Urothelium cell line (cell line): ENCODE measurements around the gene RIIAD1.
A peak's percentile ranks its signal among the peaks of the same experiment; 100 is the strongest.
"Not testable (repeated sequence)": the region's sequence is repeated elsewhere in the genome, so short reads cannot be mapped to it uniquely, and the experiment has no call there.

Source experiments
- DNase-seq: peaks from one replicate; pipeline ENCODE4 v3.0.0; 2011; ENCODE audit warnings: low spot score, mixed read lengths
- FAIRE-seq: peaks from 2 replicates; lab custom pipeline; 2011; peaks lifted over from hg19 to GRCh38; lab: Jason Lieb, UNC

RIIAD1 gene

DNA sequence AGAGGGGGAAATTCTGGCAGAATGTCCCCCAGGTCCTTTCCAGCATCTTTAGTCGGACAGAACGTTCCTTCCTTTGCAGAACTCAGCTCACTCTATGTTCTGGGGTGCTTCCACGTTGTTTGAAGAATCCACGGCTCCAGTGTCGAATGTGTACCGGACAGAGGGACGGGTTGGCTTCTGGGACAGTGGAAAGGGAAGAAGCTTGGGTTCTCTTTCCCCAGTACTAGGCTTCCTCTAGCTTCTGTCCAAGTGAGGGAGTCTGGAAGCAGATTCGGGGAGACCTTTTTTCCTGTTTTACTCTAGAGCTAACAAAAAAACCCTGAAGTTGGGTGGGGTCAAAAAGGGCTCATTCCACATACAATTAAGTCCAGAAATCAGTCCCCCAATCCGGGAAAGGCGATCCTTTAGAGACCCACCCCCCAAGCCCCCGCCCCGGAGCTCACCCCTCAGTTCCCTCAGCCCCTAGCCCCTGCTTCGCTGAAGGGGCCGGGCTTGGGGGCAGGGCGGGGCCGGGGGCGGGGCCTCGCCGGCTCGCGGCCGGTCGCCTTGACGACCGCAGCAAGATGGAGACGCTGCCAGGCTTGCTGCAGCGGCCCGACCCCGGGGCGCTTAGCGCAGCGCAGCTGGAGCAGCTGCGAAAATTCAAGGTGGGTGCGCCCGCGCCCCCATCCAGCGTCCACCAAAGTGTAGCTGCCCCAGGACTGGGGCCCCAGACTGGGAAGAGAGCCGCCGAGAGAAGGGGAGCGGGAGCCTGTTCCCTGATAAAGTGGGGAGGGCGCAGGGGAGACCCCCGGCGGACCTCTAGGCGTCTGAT is at the start of gene RIIAD1:
RIIAD1 (plus strand) TSS at position 549 of the 814 bp plus-strand sequence; CDS start at position 564, 15 bp downstream.
- DNase-seq (peak; percentile 74), FAIRE-seq (no peak)

DNA sequence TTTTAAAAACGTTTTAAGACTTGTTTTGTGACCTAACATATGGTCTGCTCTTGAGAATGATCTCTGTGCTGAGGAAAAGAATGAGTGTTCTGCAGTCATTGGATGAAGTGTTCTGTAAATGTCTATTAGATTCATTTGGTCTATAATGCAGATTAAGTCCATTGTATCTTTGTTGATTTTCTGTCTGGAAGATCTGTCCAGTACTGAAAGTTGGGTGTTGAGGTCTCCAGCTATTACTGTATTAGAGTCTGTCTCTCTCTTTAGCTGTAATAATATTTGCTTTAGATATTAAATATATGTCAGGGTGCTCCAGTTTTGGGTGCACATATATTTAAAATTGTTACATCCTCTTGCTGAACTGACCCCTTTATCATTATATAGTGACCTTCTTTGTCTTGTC is 47.9 kb upstream of the RIIAD1 start:
- no peak for FAIRE-seq

DNA sequence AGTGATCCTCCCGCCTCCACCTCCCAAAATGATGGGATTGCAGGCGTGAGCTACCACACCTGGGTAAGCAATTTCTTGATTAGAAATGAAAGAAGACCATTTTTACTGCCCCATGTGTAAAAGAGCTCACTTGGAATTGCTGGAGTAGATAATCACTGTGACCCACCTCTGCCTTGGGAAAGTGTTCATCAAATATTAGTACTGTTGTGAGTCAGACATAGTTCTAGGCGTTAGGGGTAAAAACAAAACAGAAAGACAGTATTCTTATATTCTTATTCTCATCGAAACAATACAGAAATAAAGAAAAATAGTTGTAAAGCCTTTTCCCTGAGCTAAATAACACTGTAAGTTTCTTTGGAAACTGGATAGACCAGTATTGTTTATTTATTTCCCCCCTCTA is 40.9 kb upstream of the RIIAD1 start:
- no peak for DNase-seq
- no peak for FAIRE-seq

More for the DNA sequence above, 47.9 kb upstream of the RIIAD1 start:
- no peak for DNase-seq

GRCh38 chr1:151680826-151681225 is 40.5 kb upstream of the RIIAD1 start:
- FAIRE-seq = no peak

DNA sequence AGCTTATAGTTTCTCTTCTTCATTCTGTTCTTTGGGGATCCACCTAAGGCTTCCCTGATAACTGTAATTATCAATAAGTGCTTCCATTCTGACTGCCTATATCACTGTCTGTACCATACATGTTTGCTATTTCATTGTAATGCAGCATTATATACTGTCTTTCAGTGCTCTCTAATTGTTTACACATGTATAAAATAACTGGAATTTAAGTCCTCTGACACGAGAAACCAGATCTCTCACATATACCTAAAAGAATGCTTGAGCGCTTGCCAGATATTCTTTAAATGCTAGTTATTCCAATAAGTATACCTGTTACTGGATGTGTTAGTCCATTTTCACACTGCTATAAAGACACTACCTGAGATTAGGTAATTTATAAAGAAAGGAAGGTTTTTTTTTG is 39.4 kb upstream of the RIIAD1 start:
- DNase-seq = no peak
- no peak for FAIRE-seq

More at GRCh38 chr1:151680826-151681225, 40.5 kb upstream of the RIIAD1 start:
- peak; percentile 81 for DNase-seq

GRCh38 chr1:151682901-151683300 is 38.4 kb upstream of the RIIAD1 start:
- not testable (repeated sequence) for FAIRE-seq, DNase-seq

DNA sequence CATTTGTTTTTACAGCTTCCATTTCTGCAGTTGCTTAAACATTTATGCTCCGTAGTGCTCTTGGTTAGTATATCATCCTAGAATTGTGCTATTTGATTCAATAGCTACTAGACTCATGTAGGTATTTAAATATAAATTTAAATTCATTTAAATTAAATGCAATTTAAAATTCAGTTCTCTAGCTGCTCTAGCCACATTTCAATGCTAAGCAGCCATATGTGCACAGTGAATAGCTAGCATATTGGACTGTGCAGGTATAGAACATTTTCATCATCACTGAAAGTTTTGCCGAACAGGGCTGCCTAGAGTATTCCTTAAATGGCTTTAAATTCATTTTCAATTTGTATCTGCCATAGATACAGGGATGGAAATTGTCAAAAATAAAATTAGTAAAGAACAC is 37.2 kb upstream of the RIIAD1 start:
- DNase-seq = no peak
- FAIRE-seq = no peak

- DNase-seq (no peak), FAIRE-seq (no peak)
Measured at GRCh38 chr1:151686561-151686960, 34.8 kb upstream of the RIIAD1 start.

DNA sequence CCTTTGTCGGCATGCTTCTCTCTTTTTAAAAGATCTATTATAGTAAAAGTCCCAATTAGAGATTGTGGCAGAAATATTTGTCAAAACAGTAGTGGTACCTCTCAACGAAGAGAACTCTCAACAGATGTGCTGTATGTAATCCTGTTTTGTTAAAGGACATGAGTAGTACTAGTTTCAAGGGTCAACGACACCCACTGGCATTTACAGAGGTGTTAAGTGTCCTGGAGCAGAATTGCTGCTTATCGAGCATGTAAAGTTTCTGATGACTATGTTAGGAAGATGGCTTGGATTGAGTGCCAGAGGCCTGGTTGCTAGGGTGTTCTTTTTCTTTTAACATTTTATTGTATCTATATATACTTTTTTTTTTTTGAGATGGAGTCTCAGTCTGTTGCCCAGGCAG is 31.8 kb upstream of the RIIAD1 start:
- DNase-seq = no peak
- FAIRE-seq = no peak

- DNase-seq (no peak), FAIRE-seq (no peak)
Measured at GRCh38 chr1:151692226-151692625, 29.1 kb upstream of the RIIAD1 start.

DNA sequence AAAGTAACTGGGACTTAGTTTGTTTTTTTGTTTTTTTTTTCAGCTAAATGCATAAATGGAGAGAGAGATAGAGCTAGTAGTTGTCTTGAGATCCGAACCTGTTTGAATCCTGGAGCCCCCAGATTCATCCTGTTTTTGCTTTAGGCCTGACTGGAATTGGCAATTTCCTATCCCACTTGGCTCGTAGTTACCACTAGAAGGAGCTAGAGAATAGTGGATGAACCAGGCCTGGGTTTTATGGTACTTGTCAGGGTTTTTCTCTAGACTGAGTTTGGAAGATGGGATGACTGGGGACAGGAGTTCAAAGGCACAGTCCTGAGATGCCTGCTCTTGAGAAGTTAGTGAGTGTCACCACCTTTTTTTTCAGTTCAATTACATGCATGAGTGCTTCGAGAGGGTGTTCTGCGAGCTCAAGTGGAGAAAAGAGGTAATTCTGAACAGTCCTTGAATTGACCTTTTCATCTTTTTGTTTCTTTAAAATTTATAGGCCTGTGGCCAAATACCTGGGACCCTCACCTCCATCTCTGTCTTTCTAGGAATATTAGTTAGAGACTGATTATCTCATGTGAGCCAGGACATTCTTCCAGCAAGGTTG is 28.2 kb upstream of the RIIAD1 start:
- FAIRE-seq = no peak
- DNase-seq = no peak

GRCh38 chr1:151701515-151701914 is 19.8 kb upstream of the RIIAD1 start:
- FAIRE-seq (no peak), DNase-seq (no peak)

DNA sequence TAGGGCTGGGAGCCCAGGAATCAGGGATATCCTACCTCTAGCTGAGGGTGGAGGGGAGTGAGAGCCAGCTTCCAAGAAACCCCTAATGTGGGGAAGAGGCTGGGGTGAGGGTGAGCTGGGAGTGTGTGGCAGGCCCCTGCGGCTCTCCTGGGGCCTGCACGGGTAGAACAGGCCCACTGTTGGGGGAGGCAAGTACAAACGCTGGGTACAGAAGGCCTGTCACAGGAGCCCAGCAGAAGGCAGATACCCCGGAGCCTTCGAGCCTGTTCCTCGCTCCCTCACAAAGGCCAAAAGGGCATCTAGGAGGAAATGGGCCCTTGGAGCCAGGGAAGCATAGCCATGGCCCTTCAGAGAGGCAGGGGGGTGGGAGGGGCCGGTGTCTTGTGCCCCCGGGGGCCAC is 18.4 kb upstream of the RIIAD1 start:
- FAIRE-seq = no peak
- DNase-seq = no peak

- FAIRE-seq = no peak
- DNase-seq = no peak
Measured at GRCh38 chr1:151703813-151704212, 17.5 kb upstream of the RIIAD1 start.

- no peak for DNase-seq
- FAIRE-seq = no peak
Measured at GRCh38 chr1:151704246-151704645, 17.1 kb upstream of the RIIAD1 start.

DNA sequence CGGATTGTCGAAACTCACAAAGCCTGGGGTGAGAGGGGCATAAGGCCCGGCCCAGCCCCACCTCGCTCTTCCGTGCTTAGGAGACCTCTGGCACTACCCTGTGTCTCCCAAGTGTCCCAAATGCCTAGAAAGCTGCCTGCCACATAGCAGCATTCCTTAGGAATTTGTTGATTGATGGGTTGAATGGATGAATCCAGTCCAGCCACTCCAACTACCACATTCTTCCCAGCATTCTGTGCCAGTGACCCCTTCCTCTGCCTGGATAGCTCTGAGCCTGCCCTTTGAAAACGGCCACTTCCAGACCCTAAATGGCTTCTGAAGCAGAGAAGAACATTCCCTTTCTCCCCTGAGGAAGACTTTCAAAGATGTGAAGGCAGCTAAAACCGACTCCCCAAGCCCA is 16.2 kb upstream of the RIIAD1 start:
- FAIRE-seq = no peak

GRCh38 chr1:151705753-151706463 is 15.4 kb upstream of the RIIAD1 start:
- FAIRE-seq (no peak), DNase-seq (no peak)

More for the DNA sequence above, 16.2 kb upstream of the RIIAD1 start:
- DNase-seq = no peak

DNA sequence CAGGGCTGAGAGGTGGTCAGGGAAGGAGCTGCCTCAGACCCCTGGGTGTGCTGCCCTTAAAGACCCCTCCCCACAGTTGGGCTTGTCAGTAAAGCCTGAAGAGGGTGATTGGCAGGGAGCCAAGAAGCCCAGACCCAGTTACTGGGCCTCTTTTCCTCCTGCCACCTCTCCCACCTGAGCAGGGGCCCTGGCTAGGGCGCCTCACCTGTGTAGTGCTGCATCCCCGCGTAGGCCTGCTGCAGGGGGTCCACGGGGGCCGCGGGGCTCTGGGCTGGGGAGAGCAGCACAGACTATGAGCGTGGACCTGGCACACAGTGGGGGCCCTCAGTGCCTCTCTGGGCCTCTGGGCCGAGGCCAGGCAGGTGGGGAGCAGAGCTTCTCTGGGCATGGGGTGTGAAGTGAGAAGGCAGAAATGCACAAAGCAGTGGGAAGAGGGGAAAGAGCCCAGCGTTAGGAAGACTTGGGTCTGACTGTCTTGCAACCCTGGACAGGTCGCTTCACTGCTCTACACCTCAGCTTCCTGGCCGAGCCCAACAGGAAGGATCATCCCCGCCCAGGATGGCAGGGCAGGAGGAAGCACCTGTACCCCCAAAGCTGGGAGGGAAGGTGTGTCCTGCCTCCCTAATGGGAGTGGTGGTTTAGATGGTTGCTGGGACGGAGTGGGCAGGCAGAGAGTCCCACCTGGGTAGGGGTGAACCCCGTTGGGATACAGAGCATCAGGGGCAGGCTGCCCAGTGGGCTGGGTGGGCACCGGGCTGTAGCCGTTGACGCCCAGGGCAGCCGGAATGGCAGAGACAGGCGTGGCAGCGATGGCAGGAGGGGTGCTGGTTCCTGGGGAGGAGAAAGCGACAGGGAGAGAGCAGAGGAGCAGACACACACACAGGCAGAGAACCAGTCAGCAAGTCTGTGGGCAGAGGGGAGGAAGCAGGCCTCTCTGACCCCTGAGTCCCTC is 14.6 kb upstream of the RIIAD1 start:
- DNase-seq (no peak), FAIRE-seq (no peak)

DNA sequence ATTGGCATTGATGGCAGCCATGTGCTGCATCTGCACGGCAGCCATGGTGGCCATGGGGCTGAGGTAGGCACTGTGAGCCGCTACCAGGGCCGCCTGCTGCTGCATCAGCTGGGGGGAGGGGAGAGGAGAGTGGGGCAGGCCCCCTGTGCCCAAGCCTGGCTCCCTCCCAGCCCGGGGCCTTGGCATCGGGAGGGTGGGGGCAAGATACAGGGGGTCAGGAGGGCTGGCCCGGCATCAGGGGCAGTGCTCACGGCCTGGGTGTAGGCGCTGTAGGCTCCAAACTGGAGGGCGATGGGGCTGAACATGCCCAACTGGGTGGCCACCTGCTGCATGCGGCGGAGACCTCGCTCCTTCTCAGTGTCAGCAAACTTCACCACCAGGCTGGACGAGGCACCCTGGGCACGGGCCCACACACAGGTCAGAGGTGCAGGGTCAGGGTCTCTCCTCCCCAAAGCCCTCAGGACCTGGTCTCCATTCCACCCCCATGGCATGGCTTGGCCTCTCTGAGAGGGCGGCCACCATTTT is 13.7 kb upstream of the RIIAD1 start:
- FAIRE-seq (no peak), DNase-seq (no peak)

- DNase-seq = no peak
- FAIRE-seq = no peak
Measured at GRCh38 chr1:151708891-151709290, 12.4 kb upstream of the RIIAD1 start.
